GM19395 (cell line): ENCODE data around the gene MC5R.

Source experiments
- ATAC-seq: cut with Tn5 transposase; IDR thresholded peaks from one replicate; pipeline ENCODE4 v1.9.1; 2021; ENCODE audit warnings: mild to moderate bottlenecking, moderate library complexity; ENCODE audit not compliant: unreplicated experiment

MC5R gene

DNA sequence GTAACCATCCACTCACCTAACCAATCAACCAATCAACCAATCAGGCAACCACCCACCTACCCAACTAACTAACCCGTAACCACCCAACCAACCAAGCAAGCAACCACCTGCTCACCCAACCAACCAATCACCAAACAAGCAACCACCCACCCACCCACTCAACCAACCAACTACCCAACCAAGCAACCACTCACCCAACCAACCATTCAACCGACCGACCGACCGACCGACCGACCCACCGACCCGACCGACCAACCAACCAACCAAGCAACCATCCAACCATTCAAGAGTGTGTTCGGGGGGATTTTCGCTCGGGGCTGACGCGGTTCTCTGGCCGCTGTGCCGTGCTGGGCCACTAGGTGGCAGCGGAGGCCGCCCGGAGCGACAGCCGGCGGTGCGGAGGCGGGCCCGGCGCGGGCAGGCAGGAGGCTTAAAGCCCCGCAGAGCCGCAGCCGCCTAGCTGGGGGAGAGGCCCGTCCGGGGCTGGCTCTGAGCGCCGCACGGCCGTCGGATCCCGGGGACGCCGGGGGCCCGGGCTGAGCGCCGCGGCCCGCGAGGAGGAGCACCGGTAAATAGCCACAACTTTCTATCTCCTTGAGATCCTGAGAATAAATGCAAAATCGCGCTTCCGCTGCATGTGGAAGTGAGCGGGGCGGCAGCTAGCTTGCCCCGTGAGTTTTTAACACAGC is at the start of gene MC5R:
Gene MC5R (plus strand): TSS at position 443 of the 689 bp plus-strand sequence. CDS start 1,617 bp downstream, outside the sequence.
- ATAC-seq, result peak; percentile 89

DNA sequence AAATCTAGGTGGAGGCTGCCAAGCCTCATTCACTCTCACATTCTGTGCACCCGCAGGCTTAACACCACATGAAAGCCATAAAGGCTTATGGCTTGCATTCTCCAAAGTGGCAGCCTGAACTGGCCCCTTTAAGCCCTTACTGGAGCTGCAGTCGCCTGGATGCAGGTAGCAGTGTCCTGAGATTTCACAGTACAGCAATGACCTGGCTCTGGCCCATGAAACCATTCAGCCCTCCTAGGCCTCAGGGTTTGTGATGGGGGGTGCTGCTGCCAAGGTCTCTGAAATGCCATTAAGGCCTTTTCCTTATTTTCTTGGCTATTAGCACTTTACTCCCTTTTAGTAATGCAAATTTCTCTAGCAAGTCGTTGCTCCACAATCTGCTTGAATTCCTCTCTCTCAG is 48.9 kb upstream of the MC5R start:
- ATAC-seq, result no peak

DNA sequence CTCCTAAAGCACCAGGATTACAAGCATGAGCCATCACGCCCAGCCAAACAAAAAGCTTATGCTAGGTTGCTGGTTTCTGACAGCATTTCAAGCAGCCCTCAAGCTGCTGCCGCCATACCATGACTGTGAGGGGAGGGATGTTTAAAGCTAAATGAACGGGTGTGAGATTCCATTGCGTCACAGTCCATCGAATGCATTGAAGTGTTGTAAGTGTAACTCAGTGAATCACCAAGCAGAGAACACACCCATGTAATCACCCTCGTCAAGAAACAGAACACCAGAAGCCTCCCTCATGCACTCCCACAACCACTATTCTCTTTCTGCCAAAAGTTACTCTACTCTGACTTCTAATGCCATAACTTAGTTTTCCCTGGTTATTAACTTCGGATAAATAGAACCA is 32.8 kb upstream of the MC5R start:
- ATAC-seq, result no peak

DNA sequence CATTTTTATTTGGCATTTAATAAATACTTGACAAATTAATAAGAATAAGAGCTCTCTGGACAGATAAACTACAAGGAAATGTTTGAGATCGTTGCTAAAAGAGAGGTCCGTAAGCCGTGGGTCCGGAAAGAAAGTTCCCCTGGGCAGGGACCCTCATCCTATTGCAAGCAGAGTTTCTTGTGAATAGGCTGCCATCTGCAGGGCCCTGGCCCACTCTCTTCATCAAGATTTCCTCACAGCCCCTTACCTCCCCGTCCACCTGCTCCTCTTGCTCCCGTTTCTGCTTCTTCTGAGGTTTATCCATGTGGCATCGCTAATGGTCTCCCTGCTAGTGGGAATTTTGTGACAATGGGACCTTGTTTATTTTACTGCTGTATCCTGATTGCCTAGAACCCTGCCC is 30.1 kb upstream of the MC5R start:
- no peak for ATAC-seq

DNA sequence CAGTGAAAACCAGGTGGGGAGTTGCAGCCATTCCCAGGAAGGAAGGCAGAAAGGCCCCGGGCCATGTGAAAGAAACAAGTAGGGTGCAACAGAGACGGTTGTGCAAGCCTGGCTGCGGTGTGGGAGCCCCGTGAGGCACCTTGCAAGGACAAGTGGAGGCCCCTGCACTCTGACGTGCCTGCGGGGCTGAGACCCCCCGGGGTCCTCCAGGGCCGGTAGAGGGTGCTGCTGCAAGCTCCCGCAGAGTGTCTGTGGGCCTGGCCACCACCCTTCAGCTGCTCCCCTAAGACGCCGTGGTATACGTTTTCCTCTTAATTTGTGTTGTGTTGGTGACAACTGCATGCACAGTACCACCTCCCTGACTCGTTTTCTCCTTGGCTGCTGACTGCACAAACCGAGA is 27.4 kb upstream of the MC5R start:
- ATAC-seq, result no peak

DNA sequence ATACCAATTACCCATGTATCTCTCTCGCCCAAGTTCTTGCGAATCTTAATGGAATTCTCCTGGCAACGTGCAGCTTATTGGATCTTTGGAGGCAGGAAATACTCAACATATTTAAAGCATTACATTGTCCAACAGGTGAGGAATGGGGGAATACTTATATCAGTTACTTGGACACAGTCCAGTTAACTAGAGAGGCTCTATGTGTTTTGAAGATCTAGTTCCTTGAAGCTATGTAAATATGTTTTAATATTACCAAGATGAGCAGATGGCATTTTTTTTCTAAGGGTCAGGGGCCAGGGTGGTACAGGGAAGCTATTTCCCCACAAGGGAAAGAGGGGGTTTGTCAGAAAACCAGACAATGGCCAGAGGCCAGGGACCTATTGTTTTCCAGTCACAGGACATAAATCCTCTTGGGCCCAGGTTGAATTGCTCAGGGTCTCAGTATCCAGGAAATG is 26.8 kb upstream of the MC5R start:
- no peak for ATAC-seq

DNA sequence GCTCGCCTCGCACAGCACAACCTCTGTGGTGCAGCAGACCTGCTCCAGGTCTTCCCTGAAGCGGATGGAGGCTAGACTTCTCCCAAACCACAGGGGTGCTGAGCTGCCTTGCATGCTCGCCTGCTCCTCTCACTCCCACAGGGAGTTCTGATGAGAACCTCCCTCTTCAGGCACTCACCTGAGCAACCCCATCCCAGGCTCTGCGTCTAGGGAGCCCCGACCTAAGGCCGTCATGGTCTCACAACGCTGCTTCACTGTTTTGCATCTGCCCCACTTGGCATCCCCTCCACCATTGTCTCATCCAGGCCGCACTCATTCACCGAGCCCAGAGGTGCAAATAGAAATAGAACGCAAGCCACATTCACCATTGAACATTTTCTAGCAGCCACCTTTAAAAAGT is 24.6 kb upstream of the MC5R start:
- ATAC-seq, result no peak

DNA sequence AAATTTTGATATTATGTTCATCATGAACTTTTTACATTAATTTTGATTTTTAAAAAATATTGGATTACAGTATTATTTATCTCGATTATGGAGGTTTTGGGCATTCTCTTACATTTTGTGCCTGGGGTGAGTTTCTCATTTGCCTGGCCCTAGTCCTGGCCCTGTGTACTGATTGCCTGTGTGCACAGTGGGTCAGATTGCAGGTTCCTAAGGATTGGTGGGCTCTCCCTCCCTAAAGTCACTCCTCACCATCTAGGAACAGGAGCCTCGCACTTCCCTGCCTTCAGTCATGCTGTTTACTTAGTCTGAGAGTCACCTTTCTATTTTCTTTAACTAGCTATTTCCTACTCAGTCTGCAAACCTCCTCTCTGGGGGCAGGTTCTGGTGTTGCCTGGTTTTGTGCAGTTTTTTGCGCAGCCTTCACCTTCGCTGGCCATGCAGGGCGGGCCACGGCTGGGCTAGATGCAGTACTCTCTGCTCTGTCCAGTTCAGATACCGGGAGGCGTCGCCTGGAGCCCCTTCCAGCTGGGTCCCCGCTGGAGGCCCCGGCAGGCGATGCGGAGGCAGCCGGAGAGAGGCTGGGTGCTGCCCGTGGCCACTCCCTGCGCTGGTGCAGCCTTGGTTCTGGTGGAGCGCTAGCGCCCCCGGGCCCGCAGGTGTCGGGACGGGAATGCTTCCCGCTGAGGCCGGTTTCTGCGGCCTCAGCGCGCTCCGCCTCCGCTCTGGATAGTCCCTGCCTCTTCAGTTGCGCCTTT is 23.3 kb upstream of the MC5R start:
- ATAC-seq, result peak; percentile 61

DNA sequence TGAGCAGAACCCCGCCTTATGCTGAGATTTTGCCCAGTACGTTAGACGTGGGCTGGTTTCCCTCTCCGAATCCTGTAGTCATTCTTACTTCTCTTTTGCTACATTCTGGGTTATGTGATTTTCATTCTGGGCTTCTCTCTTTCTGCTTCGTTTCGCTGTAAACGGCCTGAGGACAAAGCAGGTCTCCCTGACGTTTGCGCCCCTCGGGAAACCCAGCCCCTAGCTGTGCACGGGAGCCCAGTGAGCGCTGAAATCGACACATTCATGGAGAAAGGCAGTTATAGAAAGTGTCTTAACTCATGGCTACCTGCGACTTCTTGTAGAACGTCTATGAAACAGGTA is 22.7 kb upstream of the MC5R start:
- no peak for ATAC-seq

DNA sequence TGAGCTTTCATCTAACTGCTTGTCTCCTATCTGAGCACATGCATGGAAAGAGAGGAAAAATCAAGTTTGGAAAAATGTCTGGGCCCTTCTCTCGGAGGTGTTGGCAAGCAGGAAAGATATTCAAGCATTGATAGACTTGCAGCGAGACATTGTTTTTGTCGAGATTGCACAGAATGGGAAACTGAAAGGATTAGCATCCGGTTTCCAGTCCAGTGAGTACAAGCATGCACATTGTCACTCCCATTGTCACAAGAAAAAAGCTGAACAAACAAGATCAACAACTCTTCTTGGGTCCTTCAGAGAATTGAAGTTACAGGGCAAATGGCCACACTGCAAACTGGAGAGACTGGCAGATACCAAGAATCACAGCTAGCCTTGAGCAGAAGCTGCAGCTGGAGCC is 19.6 kb upstream of the MC5R start:
- peak; percentile 53 for ATAC-seq

DNA sequence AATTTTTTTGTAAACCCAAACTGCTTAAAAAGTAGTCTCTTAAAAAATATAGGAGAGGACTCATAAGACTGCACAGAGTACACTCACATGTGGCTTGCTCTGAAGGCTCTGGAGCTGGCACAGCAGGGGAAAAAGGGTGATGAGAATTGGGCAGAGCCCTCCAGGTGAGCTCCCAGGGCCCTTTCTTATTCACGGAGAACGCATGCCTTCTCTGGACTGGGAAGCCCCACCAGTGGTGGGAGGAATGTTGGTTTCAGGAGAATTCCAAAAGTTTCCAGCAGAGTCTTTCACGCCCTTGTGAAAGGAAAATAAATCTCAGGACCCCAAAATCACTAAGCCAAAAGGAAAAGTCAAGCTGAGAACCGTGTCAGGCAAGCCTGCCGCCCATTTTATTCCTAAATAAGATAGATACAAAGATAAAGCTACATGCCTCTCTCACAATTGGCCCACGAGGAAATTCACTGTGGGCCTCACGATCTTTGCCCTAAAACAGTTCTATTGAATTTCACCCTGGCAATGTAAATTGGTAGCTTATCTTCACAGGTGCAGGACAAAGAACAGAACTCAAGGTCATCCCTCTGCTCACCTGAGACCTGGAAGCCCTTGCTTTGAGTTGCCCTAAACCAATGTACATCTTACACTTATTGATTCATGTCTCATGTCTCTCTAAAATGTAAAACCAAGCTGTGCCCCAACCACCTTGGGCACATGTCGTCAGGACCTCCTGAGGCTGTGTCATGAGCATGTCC is 15.5 kb upstream of the MC5R start:
- no peak for ATAC-seq

DNA sequence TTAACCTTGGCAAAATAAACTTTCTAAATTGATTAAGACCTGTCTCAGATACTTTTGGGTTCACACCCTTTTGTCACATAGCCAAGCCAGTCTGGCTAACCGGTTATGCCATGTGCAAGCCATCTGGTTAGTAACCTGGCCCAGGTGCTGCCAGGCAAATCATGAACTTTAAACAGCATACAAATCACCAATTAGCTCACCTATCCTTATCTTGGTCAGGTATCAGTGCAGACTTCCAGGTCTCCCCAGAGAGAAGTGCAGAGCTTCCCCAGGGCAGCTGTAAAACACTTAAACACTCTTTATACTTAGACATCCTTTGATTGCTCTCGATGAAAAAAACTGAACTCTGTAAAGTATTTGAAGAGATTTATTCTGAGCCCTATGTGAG is 14.9 kb upstream of the MC5R start:
- no peak for ATAC-seq

DNA sequence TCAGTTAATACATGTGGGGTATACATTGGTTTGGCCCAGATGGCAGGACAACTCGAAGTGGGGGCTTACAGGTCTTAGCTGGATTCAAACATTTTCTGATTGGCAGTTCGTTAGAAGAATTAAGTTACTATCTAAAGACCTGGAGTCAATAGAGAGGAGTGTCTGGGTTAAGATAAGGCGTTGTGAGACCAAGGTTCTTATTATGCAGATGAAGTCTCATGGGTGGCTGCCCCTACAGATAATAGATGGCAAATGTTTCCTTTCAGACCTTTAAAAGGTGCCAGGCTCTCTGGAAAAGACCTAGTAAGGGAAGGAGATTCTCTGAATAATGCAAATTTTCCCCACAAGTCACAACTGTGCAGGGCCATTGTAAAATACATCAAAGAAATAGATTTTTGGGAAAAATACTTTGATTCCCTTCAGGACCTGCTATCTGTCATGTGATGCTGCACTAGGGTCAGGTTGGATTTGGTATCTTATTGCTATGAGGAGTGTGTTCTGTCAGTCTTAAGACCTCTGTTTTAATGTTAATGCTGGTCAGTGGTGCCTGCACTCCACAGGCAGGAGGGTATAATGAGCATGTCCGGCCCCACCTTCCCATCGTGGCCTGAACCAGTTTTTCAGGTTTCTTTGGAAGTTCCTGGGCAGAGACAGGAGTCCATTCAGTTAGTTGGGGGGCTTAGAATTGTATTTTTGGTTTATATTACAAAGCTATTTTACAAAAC is 14.3 kb upstream of the MC5R start:
- no peak for ATAC-seq

DNA sequence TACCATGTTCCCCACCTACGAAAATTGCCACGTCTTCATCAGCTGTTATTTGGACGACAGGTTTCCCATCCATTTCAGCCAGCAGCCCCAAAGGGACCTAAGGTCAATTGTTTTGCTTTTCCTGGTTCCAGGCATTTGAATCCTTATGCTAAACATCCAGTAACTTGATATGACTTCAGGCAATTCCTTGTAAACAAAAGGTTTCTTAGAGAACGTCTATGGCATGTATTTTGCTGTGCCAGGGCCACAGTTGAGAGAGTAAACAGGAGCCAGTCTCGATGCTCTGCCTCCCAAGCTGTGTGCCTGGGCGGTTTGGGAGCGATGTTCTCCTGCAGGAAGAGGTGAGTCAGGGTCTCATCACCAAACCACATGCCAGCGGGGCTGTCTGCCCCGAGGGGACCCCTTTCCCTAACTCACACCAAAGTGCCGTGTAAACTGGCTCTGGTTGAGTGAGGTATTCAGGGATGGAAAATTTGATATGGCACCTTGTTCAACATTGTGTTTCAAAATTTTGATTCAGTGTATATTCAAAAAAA is 12.9 kb upstream of the MC5R start:
- ATAC-seq, result no peak

DNA sequence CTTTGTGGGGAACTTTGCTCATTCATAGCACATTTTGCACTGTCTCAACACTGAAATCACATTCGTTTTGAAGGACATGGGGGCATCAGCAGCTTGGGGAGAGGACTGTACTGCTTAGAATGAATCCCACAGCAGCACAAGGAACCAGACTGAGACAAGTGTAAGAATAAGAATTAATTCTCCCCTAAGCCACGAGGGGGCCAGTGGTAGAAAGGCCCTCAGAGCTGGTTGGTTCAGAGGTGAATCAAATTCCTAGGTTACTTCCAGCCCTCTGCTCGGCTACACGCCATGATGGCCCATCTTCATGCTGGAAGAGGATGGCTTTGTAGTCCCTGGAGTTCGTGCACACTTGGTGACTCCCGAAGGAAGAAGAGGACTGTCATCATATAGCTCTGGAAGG is 12.0 kb upstream of the MC5R start:
- no peak for ATAC-seq

DNA sequence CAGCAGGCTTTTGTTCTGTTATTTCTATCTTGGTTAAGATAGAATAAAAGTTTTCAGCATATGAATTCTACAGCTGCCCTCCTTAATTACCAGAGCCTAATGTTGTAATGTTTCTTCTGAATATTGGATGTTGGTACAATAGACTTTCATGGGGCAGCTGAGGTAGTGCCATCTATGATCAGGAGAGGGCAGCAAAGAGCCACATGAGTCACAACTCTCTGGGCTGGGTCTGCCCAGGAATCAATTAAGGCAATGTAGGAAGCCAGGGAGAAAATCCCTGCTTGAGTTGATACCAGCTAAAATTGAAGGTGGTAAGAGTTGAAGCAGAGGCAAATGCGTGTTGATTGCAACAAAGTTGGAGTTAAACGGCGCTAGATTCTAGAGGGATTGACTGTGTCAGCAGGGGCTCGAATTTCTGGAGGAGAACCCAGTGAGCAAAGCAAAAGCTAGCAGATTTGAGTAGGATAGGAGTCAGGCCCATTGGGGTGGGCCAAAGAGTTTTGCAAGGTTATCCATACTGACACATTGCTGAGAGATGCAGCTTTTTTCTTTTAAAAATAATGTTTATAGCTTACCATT is 10.6 kb upstream of the MC5R start:
- peak; percentile 87 for ATAC-seq

DNA sequence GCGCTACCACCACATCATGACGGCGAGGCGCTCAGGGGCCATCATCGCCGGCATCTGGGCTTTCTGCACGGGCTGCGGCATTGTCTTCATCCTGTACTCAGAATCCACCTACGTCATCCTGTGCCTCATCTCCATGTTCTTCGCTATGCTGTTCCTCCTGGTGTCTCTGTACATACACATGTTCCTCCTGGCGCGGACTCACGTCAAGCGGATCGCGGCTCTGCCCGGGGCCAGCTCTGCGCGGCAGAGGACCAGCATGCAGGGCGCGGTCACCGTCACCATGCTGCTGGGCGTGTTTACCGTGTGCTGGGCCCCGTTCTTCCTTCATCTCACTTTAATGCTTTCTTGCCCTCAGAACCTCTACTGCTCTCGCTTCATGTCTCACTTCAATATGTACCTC is 2.3 kb downstream of the MC5R start:
- no peak for ATAC-seq

DNA sequence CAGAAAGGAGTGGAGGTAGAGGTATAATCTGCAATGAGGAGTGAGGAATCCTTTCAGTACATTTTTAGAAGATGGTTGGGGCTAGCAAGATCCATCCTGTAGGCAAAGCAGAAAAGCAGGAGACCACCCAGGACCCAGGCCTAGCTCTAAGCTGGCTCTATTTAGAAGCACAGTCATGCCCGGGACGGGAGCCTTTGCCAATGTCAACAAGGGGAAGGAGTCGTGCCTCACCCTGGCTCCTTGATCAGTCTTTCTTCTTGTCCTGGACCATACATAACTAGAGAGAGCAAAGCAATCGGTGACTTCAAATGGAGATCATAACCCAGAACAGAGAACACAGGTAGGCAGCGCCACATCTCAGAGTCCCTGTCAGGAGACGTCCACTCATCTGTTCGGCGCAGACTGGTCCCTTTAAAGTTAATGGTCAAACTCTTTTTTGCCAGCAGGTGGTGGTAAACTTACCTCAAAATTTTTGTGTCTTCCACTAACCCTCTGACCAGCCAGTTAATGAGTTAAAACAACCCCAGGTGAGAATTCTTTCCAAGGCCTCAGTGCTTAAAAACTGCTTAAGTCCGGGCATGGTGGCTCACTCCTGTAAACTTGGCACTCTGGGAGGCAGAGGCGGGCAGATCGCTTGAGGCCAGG is 8.0 kb downstream of the MC5R start:
- ATAC-seq, result no peak

DNA sequence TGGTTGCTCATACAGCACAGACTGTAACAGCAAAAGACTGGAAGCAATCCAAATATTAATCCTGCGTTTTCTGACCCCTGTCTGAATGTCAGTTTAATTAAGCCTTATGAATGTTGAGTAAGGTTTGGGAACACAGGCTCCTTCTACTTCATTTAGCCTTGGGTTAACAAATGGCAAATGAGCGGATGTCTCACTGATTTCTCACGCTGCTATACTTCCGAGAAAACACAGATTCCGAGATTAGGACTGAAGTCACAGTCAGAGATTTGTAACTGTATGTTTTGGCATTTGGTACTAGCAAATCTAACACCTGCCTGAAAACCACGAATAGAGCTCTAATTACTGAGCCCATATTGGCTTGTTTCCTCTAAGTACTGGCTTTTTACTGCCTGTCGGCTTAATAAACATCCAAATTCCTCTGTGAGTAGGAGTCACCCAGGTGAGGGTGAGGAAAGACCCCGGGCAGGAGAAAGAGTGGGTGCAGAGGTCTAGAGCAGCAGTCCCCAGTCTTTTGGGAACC is 10.6 kb downstream of the MC5R start:
- no peak for ATAC-seq

DNA sequence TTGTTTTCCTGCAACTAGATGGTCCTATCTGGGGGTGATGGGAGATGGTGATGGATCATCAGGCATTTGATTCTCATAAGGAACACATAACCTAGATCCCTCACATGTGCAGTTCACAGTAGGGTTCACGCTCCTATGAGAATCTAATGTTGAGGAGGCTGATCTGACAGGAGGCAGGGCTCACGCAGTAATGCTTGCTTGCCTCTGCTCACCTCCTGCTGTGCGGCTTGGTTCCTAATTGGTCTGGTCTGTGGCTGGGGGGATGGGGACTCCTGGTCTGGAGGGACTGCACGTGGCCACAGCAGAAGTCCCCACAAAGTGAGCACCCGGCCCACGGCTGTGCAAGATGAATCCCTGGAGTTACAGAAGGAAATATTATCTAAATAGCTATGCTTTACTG is 11.3 kb downstream of the MC5R start:
- ATAC-seq, result no peak
